Measurements from ENCODE around the gene CDC27. TPM values are rescaled to one million over a fixed set of nuclear protein-coding genes. Genes with fewer than 3 reads are reported as not detected.
A peak's percentile ranks its signal among the peaks of the same experiment; 100 is the strongest.
"Not testable (repeated sequence)": the region's sequence is repeated elsewhere in the genome, so short reads cannot be mapped to it uniquely, and the experiment has no call there.

CDC27 gene
- total RNA-seq, 1 experiment from 2014 or later: 115 TPM

- DNase-seq (ENCODE audit: low read depth); in situ Hi-C loops (cut with HindIII; ENCODE audit: low pct_unique_long_range_greater_than_20kb, low sequenced_read_pairs): not testable (repeated sequence)
Observed at GRCh38 chr17:47168896-47169295, 20.2 kb downstream of the CDC27 start.

- in situ Hi-C loops (cut with HindIII; ENCODE audit: low pct_unique_long_range_greater_than_20kb, low sequenced_read_pairs); DNase-seq (ENCODE audit: low read depth): not testable (repeated sequence)
Observed at GRCh38 chr17:47166854-47167253, 22.2 kb downstream of the CDC27 start.

- in situ Hi-C loops (cut with HindIII; ENCODE audit: low pct_unique_long_range_greater_than_20kb, low sequenced_read_pairs): no loop called here
- no peak for DNase-seq (ENCODE audit: low read depth)
Observed at GRCh38 chr17:47165137-47165536, 24.0 kb downstream of the CDC27 start.

- in situ Hi-C loops (cut with HindIII; ENCODE audit: low pct_unique_long_range_greater_than_20kb, low sequenced_read_pairs): no loop called here
Observed at GRCh38 chr17:47164263-47164662, 24.8 kb downstream of the CDC27 start.

GRCh38 chr17:47162013-47162622, 27.0 kb downstream of the CDC27 start:
- DNase-seq (ENCODE audit: low read depth): no peak
- in situ Hi-C loops (cut with HindIII; ENCODE audit: low pct_unique_long_range_greater_than_20kb, low sequenced_read_pairs): no loop called here

More at GRCh38 chr17:47164263-47164662, 24.8 kb downstream of the CDC27 start:
- no peak for DNase-seq (ENCODE audit: low read depth)

GRCh38 chr17:47159315-47159714, 29.8 kb downstream of the CDC27 start:
- in situ Hi-C loops (cut with HindIII; ENCODE audit: low pct_unique_long_range_greater_than_20kb, low sequenced_read_pairs): no loop called here
- no peak for DNase-seq (ENCODE audit: low read depth)

GRCh38 chr17:47145351-47145750, 43.7 kb downstream of the CDC27 start:
- in situ Hi-C loops (cut with HindIII; ENCODE audit: low pct_unique_long_range_greater_than_20kb, low sequenced_read_pairs): no loop called here
- no peak for DNase-seq (ENCODE audit: low read depth)

- in situ Hi-C loops (cut with HindIII; ENCODE audit: low pct_unique_long_range_greater_than_20kb, low sequenced_read_pairs): no loop called here
Observed at GRCh38 chr17:47135235-47135634, 53.9 kb downstream of the CDC27 start.

GRCh38 chr17:47134354-47134753, 54.7 kb downstream of the CDC27 start:
- DNase-seq (ENCODE audit: low read depth); in situ Hi-C loops (cut with HindIII; ENCODE audit: low pct_unique_long_range_greater_than_20kb, low sequenced_read_pairs): not testable (repeated sequence)

More at GRCh38 chr17:47135235-47135634, 53.9 kb downstream of the CDC27 start:
- no peak for DNase-seq (ENCODE audit: low read depth)

GRCh38 chr17:47131761-47132160, 57.3 kb downstream of the CDC27 start:
- DNase-seq (ENCODE audit: low read depth): no peak
- in situ Hi-C loops (cut with HindIII; ENCODE audit: low pct_unique_long_range_greater_than_20kb, low sequenced_read_pairs): no loop called here

GRCh38 chr17:47126835-47127234, 62.3 kb downstream of the CDC27 start:
- in situ Hi-C loops (cut with HindIII; ENCODE audit: low pct_unique_long_range_greater_than_20kb, low sequenced_read_pairs); DNase-seq (ENCODE audit: low read depth): not testable (repeated sequence)

- DNase-seq (ENCODE audit: low read depth); in situ Hi-C loops (cut with HindIII; ENCODE audit: low pct_unique_long_range_greater_than_20kb, low sequenced_read_pairs): not testable (repeated sequence)
Observed at GRCh38 chr17:47123262-47123661, 65.8 kb downstream of the CDC27 start.

- DNase-seq (ENCODE audit: low read depth): no peak
- in situ Hi-C loops (cut with HindIII; ENCODE audit: low pct_unique_long_range_greater_than_20kb, low sequenced_read_pairs): no loop called here
Observed at GRCh38 chr17:47120521-47121095, 68.5 kb downstream of the CDC27 start.

- in situ Hi-C loops (cut with HindIII; ENCODE audit: low pct_unique_long_range_greater_than_20kb, low sequenced_read_pairs): no loop called here
- no peak for DNase-seq (ENCODE audit: low read depth)
Observed at GRCh38 chr17:47119746-47120520, 69.2 kb downstream of the CDC27 start.

- no peak for DNase-seq (ENCODE audit: low read depth)
- in situ Hi-C loops (cut with HindIII; ENCODE audit: low pct_unique_long_range_greater_than_20kb, low sequenced_read_pairs): no loop called here
Observed at GRCh38 chr17:47117386-47117785, 71.7 kb downstream of the CDC27 start.

GRCh38 chr17:47106130-47106529, 83.0 kb downstream of the CDC27 start:
- in situ Hi-C loops (cut with HindIII; ENCODE audit: low pct_unique_long_range_greater_than_20kb, low sequenced_read_pairs): no loop called here
- no peak for DNase-seq (ENCODE audit: low read depth)

- in situ Hi-C loops (cut with HindIII; ENCODE audit: low pct_unique_long_range_greater_than_20kb, low sequenced_read_pairs): not testable (repeated sequence)
Observed at GRCh38 chr17:47105246-47105645, 83.8 kb downstream of the CDC27 start.

GRCh38 chr17:47102914-47103313, 86.2 kb downstream of the CDC27 start:
- in situ Hi-C loops (cut with HindIII; ENCODE audit: low pct_unique_long_range_greater_than_20kb, low sequenced_read_pairs): no loop called here

More at GRCh38 chr17:47105246-47105645, 83.8 kb downstream of the CDC27 start:
- not testable (repeated sequence) for DNase-seq (ENCODE audit: low read depth)

GRCh38 chr17:47099987-47100711, 88.9 kb downstream of the CDC27 start:
- peak; percentile 96 for DNase-seq (ENCODE audit: low read depth)
- in situ Hi-C loops (cut with HindIII; ENCODE audit: low pct_unique_long_range_greater_than_20kb, low sequenced_read_pairs): no loop called here

More at GRCh38 chr17:47102914-47103313, 86.2 kb downstream of the CDC27 start:
- no peak for DNase-seq (ENCODE audit: low read depth)
